ENCODE data around the gene MLNR.

Gene MLNR

GRCh38 chr13:49234741-49235140 lies 14.6 kb downstream of the MLNR start:
- no peak for ATAC-seq

- ATAC-seq = no peak
Measured at GRCh38 chr13:49235856-49236431, 15.8 kb downstream of the MLNR start.

DNA sequence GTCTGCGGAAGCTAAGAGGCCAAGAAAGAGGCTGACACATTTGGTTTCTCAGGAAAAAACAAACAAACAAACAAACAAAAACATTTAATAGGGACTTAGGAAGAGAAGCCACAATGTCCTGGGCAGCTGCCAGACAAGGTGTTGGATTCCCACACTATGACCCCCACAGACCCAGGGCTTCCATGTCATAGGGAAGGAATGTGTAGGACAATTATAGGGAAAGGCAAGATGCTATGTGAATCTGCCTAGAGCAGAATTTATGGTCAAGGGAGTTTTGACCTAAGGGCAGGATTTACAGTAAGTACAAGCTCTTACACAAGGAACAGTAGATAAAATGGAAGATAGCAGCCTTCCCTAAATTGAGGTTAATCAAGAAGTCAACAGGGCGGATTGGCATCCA lies 18.5 kb downstream of the MLNR start:
- ATAC-seq = no peak

DNA sequence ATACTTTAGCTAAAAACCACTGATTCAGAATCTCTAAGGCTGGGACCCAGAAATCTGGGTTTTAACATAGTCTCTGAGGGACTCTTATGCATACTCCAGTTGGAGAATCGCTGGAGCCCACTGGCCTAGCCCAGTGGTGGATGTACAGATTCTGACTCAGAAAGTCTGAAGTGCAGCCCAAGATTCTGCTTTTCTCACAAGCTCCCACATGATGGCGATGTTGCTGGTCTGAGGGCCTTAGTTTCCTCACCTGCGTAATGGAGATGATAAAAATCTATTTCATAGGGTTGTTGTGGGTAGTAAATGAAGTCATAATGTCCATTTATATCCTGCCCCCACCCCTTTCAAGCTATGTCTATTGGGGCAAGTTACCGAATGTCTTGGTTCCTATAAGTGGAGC lies 19.9 kb downstream of the MLNR start:
- peak; percentile 56 to 86 for ATAC-seq

- ATAC-seq = no peak
Measured at GRCh38 chr13:49241296-49241695, 21.2 kb downstream of the MLNR start.

GRCh38 chr13:49245101-49245500 lies 25.0 kb downstream of the MLNR start:
- ATAC-seq = no peak

GRCh38 chr13:49246850-49247642 lies 26.9 kb downstream of the MLNR start:
- ATAC-seq = peak in 1 of 2 donors; percentile 6

DNA sequence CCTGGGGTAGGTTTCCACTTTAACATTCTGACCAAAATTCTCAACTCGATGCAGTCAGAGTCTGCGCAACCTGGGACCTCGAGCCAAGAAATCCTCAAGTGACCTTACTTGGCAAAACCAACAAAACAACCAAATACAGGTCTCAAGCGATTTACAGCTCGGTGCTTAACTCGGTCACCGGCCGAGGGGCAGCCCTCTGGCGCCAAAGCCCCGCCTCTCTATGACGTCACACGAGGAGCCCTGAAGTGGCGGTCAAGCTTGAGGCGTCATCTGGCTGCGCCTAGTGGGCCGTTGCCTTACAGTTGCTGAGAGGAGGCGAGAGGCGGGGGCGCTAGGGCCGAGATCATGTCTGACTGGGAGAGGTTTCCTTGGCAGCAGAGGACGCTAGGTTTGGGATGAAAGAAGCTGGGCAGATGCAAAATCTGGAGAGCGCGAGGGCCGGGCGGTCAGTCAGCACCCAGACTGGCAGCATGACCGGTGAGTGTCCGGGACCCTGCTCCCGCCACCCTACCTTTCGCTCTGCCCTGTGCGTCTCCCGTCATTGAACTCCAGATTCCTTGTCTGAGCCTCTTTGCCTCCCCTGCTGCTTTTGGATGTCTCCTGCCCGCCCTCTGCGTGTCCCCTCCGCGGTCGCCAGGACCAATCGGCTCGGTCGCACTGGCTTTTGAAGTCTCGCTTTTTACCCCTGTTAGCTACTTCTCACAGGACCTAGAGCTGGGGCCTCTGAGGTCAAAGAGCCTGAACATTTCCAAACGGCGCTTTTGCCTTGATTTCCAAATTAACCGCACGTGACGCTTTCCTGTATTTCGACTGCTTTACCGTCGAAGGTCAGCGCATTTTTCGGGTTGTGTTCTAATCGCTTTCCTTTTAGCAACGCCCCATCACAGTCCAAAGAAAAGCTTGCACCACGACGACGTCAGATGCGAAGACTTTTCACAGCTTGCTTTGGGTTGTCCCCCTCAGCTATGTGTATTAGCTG lies 27.8 kb downstream of the MLNR start, which contains the start of gene CDADC1:
Gene CDADC1 (plus strand): TSS at position 283 of the 979 bp plus-strand sequence. CDS start 113 bp downstream, at position 396.
- peak; percentile 89 to 92 for ATAC-seq

DNA sequence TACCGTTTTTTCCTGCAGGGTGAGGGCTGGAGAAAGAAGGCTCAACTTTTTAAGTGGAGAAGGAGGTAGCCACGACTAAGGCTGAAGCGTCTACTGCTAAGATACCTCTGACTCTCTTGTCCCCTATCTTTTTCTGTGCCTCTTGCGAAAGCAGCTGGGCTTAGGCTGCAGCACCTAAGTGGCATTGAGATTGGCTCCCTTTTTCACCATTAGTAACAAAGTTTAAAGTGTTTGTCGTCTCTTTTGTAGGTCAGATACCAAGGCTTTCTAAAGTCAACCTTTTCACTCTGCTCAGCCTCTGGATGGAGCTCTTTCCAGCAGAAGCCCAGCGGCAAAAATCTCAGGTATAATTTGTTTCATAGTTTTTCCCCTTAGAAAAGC lies 28.5 kb downstream of the MLNR start:
- ATAC-seq = peak in 1 of 2 donors; percentile 6

- ATAC-seq = no peak
Measured at GRCh38 chr13:49251326-49251725, 31.2 kb downstream of the MLNR start.

DNA sequence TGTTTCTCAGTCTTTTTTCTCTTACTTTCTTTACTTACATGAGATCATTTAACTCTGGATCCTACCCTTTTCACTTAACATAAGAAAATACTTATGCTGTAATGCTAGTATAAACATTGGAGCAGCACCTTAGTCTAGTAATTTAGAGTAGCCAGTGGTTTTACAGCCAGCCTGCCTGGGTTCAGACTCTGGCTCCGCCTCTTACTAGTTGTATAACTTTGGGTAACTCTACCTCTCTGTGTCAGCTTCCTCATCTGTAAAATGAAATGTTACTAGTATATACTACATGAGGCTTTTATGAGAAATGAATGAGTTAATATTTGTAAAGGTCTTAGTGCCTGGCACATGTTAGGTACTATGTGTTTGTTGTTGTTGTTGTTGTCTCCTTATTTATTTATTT lies 33.2 kb downstream of the MLNR start:
- no peak for ATAC-seq

DNA sequence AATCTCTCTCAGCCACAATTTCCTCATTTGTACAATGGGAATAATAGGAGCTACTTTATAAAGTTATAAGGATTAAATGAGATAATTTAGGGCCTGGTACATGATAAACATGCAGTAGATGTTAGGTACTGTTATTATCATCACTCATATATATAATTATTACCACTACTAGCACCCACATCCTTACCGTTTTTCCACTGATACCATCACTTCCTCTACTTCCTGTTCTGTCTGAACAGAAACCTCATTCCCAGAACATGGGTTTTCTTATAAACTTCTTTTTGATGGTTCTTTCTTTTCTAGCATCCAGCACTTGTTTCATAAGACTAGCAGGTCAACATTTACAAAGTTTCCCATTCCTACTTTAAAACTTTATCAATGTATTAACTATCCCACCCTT lies 33.9 kb downstream of the MLNR start:
- no peak for ATAC-seq

GRCh38 chr13:49256841-49257240 lies 36.7 kb downstream of the MLNR start:
- no peak for ATAC-seq

DNA sequence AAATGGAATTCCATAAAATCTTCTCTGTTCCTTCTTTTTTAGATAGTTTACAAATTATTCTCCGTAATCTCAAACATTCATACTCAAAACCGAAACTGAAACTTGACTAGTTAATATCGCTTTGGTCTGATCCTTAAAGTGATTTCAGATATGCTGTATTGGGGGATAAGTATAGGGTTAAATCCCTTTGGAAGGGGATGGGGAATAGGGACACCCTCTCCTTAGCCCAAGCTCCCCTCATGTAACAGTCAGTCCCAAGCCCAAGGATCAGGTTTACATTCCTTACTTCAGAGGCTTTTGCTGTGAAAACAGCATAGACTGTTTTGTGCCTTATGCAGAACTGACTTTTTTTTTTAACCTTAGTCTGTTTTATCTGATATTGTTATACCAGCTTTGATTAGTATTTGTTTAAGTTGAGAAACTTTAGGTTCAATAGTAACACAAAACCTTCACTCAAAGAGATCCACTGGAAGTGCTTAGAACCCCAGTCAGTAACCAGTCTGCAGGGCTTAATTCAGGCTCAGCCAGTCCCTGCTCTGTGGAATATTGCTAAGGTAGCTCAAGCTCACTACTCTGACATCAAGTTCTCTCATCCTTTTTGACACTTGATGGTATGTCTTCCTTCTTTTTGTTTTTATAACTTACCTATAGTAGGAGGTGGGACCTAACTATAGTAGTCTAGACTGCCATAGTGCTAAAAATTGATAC lies 38.1 kb downstream of the MLNR start:
- ATAC-seq = peak; percentile 38 to 49

- no peak for ATAC-seq
Measured at GRCh38 chr13:49259586-49259985, 39.4 kb downstream of the MLNR start.

DNA sequence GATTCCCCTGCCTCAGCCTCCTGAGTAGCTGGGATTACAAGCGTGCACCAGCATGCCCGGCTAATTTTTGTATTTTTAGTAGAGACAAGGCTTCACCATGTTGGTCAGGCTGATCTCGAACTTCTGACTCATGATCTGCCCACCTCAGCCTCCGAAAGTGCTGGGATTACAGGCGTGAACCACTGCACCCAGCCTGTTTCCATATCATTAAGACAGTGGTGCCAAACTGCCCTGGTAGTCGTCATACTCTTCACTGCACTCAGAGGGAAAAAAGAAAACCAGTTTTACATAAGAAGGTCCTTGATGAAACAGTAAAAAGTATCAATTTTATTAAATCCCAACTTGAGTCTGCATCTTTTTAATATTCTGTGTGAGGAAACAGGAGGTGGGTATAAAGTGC lies 42.5 kb downstream of the MLNR start:
- ATAC-seq = no peak

- no peak for ATAC-seq
Measured at GRCh38 chr13:49265822-49266221, 45.7 kb downstream of the MLNR start.

DNA sequence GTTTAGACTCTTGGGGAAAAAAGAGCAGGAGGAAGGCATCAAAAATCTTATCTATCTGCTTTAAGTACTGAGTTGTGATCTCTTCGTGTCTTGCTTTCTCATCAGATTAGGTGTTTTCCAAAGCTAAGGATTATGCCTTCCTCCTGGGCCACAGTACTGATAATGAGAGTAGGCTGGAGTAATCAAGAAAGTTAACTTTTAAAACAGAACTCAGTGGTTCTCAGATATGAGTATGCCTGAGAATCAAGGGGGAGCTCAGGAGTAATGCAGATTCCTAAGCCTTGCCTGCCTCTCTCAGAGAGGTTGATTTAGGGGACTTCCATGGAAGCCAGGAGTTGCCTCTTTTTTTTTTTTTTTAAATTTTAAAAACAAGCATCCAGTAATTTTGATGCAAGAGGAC lies 51.1 kb downstream of the MLNR start:
- peak in 1 of 2 donors; percentile 51 for ATAC-seq
